GM19467 (cell line): Measurements from ENCODE around the gene LCAT.

ENCODE experiments used
- ATAC-seq: cut with Tn5 transposase; IDR thresholded peaks from one replicate; pipeline ENCODE4 v1.9.1; 2021; ENCODE audit warnings: mild to moderate bottlenecking, moderate library complexity; ENCODE audit not compliant: unreplicated experiment

LCAT gene

GRCh38 chr16:67969254-67970039 is 25.5 kb upstream of the LCAT start:
- peak; percentile 3 for ATAC-seq

GRCh38 chr16:67968400-67969253 is 24.7 kb upstream of the LCAT start, which contains the start of gene SLC12A4:
Gene SLC12A4, minus strand, starts transcription at chr16:67968637. Its CDS starts 84 bp downstream, at chr16:67968553.
- ATAC-seq: peak; percentile 67

GRCh38 chr16:67967958-67968399 is 24.1 kb upstream of the LCAT start:
- peak; percentile 20 for ATAC-seq

GRCh38 chr16:67967183-67967957 is 23.4 kb upstream of the LCAT start:
- no peak for ATAC-seq

GRCh38 chr16:67966549-67967182 is 22.7 kb upstream of the LCAT start:
- no peak for ATAC-seq

- ATAC-seq: no peak
These were observed 22.0 kb upstream of the LCAT start for GRCh38 chr16:67965668-67966548.

- no peak for ATAC-seq
These were observed 20.7 kb upstream of the LCAT start for GRCh38 chr16:67964477-67965131.

- ATAC-seq: no peak
These were observed 19.9 kb upstream of the LCAT start for GRCh38 chr16:67963662-67964321.

GRCh38 chr16:67963292-67963661 is 19.4 kb upstream of the LCAT start:
- no peak for ATAC-seq

- no peak for ATAC-seq
These were observed 18.2 kb upstream of the LCAT start for GRCh38 chr16:67962135-67962534.

GRCh38 chr16:67961551-67961957 is 17.6 kb upstream of the LCAT start:
- ATAC-seq: no peak

- no peak for ATAC-seq
These were observed 15.8 kb upstream of the LCAT start for GRCh38 chr16:67959536-67960329.

- ATAC-seq: no peak
These were observed 13.7 kb upstream of the LCAT start for GRCh38 chr16:67957622-67958021.

- no peak for ATAC-seq
These were observed 10.7 kb upstream of the LCAT start for GRCh38 chr16:67954421-67955196.

GRCh38 chr16:67953641-67954375 is 9.9 kb upstream of the LCAT start:
- no peak for ATAC-seq

GRCh38 chr16:67951485-67951884 is 7.6 kb upstream of the LCAT start:
- ATAC-seq: no peak
